Inferior parietal cortex (tissue), 1 donor: ENCODE results near the gene CEACAM18.
"Not testable (repeated sequence)": the region's sequence is repeated elsewhere in the genome, so short reads cannot be mapped to it uniquely, and the experiment has no call there.

Experiments used
- DNase-seq: peaks from one replicate; pipeline ENCODE4 v3.0.0-alpha.2; 2016; ENCODE audit errors: extremely low spot score

Gene CEACAM18

GRCh38 chr19:51461723-51462161 is 16.6 kb upstream of the CEACAM18 start:
- no peak for DNase-seq

GRCh38 chr19:51462276-51462675 is 16.1 kb upstream of the CEACAM18 start:
- no peak for DNase-seq

GRCh38 chr19:51462681-51463080 is 15.7 kb upstream of the CEACAM18 start:
- DNase-seq: no peak

- DNase-seq: not testable (repeated sequence)
These were observed 14.3 kb upstream of the CEACAM18 start for GRCh38 chr19:51463976-51464581.

GRCh38 chr19:51466723-51467122 is 11.6 kb upstream of the CEACAM18 start:
- no peak for DNase-seq

GRCh38 chr19:51467864-51468544 is 10.3 kb upstream of the CEACAM18 start:
- peak; percentile 6 for DNase-seq

GRCh38 chr19:51468545-51468920 is 9.8 kb upstream of the CEACAM18 start:
- DNase-seq: no peak

- DNase-seq: no peak
These were observed 9.2 kb upstream of the CEACAM18 start for GRCh38 chr19:51469162-51469561.

- DNase-seq: no peak
These were observed 8.7 kb upstream of the CEACAM18 start for GRCh38 chr19:51469629-51470028.

- DNase-seq: no peak
These were observed 7.4 kb upstream of the CEACAM18 start for GRCh38 chr19:51470966-51471365.

GRCh38 chr19:51471527-51471926 is 6.8 kb upstream of the CEACAM18 start:
- DNase-seq: no peak

- no peak for DNase-seq
These were observed 5.7 kb upstream of the CEACAM18 start for GRCh38 chr19:51472607-51473006.

GRCh38 chr19:51473009-51473707 is 5.2 kb upstream of the CEACAM18 start:
- peak; percentile 87 for DNase-seq

GRCh38 chr19:51476164-51476563 is 2.2 kb upstream of the CEACAM18 start:
- no peak for DNase-seq

GRCh38 chr19:51477344-51477743 is 995 bp upstream of the CEACAM18 start:
- DNase-seq: no peak

- no peak for DNase-seq
These were observed 1.4 kb downstream of the CEACAM18 start for GRCh38 chr19:51479531-51480331.

GRCh38 chr19:51480590-51480989 is 2.3 kb downstream of the CEACAM18 start:
- no peak for DNase-seq

GRCh38 chr19:51485960-51486660 is 7.8 kb downstream of the CEACAM18 start:
- DNase-seq: no peak

- DNase-seq: no peak
These were observed 10.2 kb downstream of the CEACAM18 start for GRCh38 chr19:51488491-51488890.

GRCh38 chr19:51489113-51489512 is 10.8 kb downstream of the CEACAM18 start:
- no peak for DNase-seq

- DNase-seq: no peak
These were observed 12.3 kb downstream of the CEACAM18 start for GRCh38 chr19:51490676-51491075.

GRCh38 chr19:51491586-51491985 is 13.2 kb downstream of the CEACAM18 start:
- DNase-seq: no peak
